ENCODE measurements around the gene MLF2. TPM values are rescaled to one million over a fixed set of nuclear protein-coding genes. Genes with fewer than 3 reads are reported as not detected.
A peak's percentile ranks its signal among the peaks of the same experiment; 100 is the strongest.

The MLF2 gene
- total RNA-seq, 1 experiment from 2014 or later: 175 TPM

DNA sequence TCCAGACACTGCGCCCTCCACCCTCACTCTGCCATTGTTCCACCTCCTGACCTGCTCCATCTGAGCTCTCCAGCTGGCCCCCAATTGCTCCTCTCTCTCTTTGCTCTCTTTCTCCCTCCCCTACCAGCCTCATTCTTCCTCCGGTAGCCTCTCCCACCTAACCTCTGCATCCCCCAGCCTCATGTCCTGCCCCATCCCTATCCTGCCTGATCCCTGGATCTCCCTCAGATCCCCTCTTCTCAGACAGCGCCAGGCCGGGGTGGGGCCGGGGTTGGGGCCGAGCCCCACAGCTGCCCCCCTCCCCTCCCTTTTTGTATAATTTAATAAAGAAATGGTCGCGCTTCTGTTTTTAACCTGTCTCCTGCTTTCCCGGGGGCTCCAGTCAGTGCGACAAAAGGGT is 17.7 kb upstream of the MLF2 start:
- Histone ChIP-seq H3K4me1 (ENCODE audit: control insufficient read depth, insufficient read depth, low read length) (peaks cover 27% of the 10 kb centered on the region), H3K27ac (ENCODE audit: low read length) (no peak overlapping the region), H3K4me3 (ENCODE audit: low read depth in 2 of 2, low read length in 2 of 2) (no peak overlapping the region), H3K27me3 (ENCODE audit: control insufficient read depth, insufficient read depth, low read length) (no peaks in the 10 kb centered on the region), H3K36me3 (ENCODE audit: control insufficient read depth, insufficient read depth, low read length) (peaks cover 2% of the 10 kb centered on the region), H3K9me3 (ENCODE audit: control insufficient read depth, insufficient read depth, low read depth, low read length) (no peaks in the 10 kb centered on the region)
- DNase-seq (ENCODE audit: low read depth, low spot score) (no peak), ATAC-seq (no peak)
- TF ChIP-seq TCF7L2 (IDR thresholded peaks at IDR 0.05; ENCODE audit: low read depth, low read length) (no peak), SIN3A (IDR thresholded peaks at IDR 0.05; ENCODE audit: borderline replicate concordance, insufficient read depth, low read depth, low read length) (no peak), POLR2AphosphoS5 (IDR thresholded peaks at IDR 0.05; ENCODE audit: low read depth, low read length) (no peak)
- TF ChIP-seq, protein P1, sequence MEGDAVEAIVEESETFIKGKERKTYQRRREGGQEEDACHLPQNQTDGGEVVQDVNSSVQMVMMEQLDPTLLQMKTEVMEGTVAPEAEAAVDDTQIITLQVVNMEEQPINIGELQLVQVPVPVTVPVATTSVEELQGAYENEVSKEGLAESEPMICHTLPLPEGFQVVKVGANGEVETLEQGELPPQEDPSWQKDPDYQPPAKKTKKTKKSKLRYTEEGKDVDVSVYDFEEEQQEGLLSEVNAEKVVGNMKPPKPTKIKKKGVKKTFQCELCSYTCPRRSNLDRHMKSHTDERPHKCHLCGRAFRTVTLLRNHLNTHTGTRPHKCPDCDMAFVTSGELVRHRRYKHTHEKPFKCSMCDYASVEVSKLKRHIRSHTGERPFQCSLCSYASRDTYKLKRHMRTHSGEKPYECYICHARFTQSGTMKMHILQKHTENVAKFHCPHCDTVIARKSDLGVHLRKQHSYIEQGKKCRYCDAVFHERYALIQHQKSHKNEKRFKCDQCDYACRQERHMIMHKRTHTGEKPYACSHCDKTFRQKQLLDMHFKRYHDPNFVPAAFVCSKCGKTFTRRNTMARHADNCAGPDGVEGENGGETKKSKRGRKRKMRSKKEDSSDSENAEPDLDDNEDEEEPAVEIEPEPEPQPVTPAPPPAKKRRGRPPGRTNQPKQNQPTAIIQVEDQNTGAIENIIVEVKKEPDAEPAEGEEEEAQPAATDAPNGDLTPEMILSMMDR (IDR thresholded peaks at IDR 0.05): no peak
- TF ChIP-seq, protein P2, sequence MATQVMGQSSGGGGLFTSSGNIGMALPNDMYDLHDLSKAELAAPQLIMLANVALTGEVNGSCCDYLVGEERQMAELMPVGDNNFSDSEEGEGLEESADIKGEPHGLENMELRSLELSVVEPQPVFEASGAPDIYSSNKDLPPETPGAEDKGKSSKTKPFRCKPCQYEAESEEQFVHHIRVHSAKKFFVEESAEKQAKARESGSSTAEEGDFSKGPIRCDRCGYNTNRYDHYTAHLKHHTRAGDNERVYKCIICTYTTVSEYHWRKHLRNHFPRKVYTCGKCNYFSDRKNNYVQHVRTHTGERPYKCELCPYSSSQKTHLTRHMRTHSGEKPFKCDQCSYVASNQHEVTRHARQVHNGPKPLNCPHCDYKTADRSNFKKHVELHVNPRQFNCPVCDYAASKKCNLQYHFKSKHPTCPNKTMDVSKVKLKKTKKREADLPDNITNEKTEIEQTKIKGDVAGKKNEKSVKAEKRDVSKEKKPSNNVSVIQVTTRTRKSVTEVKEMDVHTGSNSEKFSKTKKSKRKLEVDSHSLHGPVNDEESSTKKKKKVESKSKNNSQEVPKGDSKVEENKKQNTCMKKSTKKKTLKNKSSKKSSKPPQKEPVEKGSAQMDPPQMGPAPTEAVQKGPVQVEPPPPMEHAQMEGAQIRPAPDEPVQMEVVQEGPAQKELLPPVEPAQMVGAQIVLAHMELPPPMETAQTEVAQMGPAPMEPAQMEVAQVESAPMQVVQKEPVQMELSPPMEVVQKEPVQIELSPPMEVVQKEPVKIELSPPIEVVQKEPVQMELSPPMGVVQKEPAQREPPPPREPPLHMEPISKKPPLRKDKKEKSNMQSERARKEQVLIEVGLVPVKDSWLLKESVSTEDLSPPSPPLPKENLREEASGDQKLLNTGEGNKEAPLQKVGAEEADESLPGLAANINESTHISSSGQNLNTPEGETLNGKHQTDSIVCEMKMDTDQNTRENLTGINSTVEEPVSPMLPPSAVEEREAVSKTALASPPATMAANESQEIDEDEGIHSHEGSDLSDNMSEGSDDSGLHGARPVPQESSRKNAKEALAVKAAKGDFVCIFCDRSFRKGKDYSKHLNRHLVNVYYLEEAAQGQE (IDR thresholded peaks at IDR 0.05; ENCODE audit: insufficient read depth in 1 of 2, low read depth in 2 of 2, low read length in 1 of 2): no peak
- POLR2A ChIA-PET: interaction anchor here (0.6 to 1.0 kb wide), 2 partner anchors 31 to 276 kb away, joined by 3 read pairs; no protein-coding TSS in a partner anchor
- in situ Hi-C loops (cut with HindIII; ENCODE audit: low pct_unique_long_range_greater_than_20kb, low sequenced_read_pairs) (no loop called here), intact Hi-C loops (cut with micrococcal nuclease; ENCODE audit: unreplicated experiment) (no loop called here)
- BruUV-seq (replicated peaks): no TSS peak
- CTCF ChIA-PET: no interaction called here

DNA sequence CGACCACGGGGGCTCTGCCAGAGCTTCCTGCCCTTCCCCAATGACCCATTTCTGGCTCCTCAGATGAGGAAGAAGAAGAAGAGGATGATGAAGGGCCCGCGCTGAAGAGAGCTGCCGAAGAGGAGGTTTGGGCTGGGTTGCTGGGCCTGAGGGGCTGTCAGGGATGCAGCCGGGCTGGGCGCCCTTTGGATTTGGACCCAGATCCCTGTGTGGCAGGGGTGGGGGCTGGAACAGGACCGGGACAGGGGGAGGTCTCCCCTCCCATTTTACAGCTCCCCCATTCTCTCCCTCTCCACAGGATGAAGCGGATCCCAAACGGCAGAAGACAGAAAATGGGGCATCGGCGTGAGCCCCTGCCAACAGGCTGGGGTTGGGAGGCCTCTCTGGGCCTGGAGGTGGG is 17.2 kb upstream of the MLF2 start:
- Histone ChIP-seq H3K4me1 (ENCODE audit: control insufficient read depth, insufficient read depth, low read length) (peaks cover 32% of the 10 kb centered on the region), H3K36me3 (ENCODE audit: control insufficient read depth, insufficient read depth, low read length) (peaks cover 2% of the 10 kb centered on the region), H3K27ac (ENCODE audit: low read length) (no peak overlapping the region), H3K27me3 (ENCODE audit: control insufficient read depth, insufficient read depth, low read length) (no peaks in the 10 kb centered on the region), H3K9me3 (ENCODE audit: control insufficient read depth, insufficient read depth, low read depth, low read length) (no peaks in the 10 kb centered on the region), H3K4me3 (ENCODE audit: low read depth in 2 of 2, low read length in 2 of 2) (no peak overlapping the region)
- ATAC-seq: no peak
- in situ Hi-C loops (cut with HindIII; ENCODE audit: low pct_unique_long_range_greater_than_20kb, low sequenced_read_pairs): no loop called here
- TSS peak; percentile 95 for BruUV-seq (replicated peaks)
- CTCF ChIA-PET: no interaction called here
- no peak for TF ChIP-seq TCF7L2 (IDR thresholded peaks at IDR 0.05; ENCODE audit: low read depth, low read length)
- TF ChIP-seq SIN3A (IDR thresholded peaks at IDR 0.05; ENCODE audit: borderline replicate concordance, insufficient read depth, low read depth, low read length): no peak
- TF ChIP-seq, protein P1 (IDR thresholded peaks at IDR 0.05): no peak
- TF ChIP-seq POLR2AphosphoS5 (IDR thresholded peaks at IDR 0.05; ENCODE audit: low read depth, low read length): no peak
- TF ChIP-seq, protein P2 (IDR thresholded peaks at IDR 0.05; ENCODE audit: insufficient read depth in 1 of 2, low read depth in 2 of 2, low read length in 1 of 2): no peak
- POLR2A ChIA-PET: no interaction called here
- DNase-seq (ENCODE audit: low read depth, low spot score): no peak
- intact Hi-C loops (cut with micrococcal nuclease; ENCODE audit: unreplicated experiment): no loop called here
